ENCODE measurements around the gene PRKAA2. TPM values are rescaled to one million over a fixed set of nuclear protein-coding genes. Genes with fewer than 3 reads are reported as not detected.

The PRKAA2 gene
- polyA plus RNA-seq, 3 donors: not detected

DNA sequence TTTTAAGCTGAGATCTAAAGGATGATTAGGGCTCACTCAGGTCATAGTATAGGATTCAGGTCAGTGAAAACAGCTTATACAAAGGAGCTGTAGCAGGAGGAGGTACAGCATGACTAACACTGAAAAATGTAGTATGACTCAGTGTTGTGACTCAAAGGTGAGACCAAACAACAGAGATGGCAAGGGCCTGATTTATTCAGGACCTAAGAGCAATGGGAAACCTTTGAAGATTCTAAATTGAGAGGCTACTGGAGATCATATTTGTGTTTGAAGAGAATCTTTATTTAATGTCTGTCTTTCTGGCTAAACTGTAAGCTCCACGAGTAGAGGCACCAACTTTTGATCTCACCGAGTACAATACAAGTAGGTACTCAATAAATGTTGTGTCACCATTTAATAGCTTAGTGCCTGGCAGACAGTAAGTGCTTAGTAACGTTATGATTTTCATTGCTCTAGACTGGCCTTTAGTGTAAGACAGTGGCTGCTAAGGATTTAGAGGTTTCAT lies 43.5 kb downstream of the PRKAA2 start:
- no peak for DNase-seq
- H3K9ac ChIP-seq (ENCODE audit: insufficient read depth, low read length, poor library complexity, severe bottlenecking): no peak overlapping the region
- no peaks in the 10 kb centered on the region for H3K27me3 ChIP-seq (ENCODE audit: control insufficient read depth in 2 of 2, insufficient read depth in 2 of 2, low read length in 2 of 2)
- H3K4me2 ChIP-seq (replicated peaks; ENCODE audit: extremely low read depth, low read length, poor library complexity, severe bottlenecking): no peak overlapping the region
- no peaks in the 10 kb centered on the region for H3K36me3 Mint-ChIP-seq
- H3K9me3 Mint-ChIP-seq: peaks cover 0 to 2% (median 0%) of the 10 kb centered on the region in 7 donors
- no peaks in the 10 kb centered on the region for H4K20me1 ChIP-seq (ENCODE audit: insufficient read depth, low read length)
- H3K27me3 Mint-ChIP-seq (ENCODE audit: low read depth in 3 of 3): peaks cover 0 to 1% (median 0%) of the 10 kb centered on the region in 3 donors
- no peak overlapping the region for H3K27ac ChIP-seq (ENCODE audit: low read depth in 1 of 2, low read length in 2 of 2)
- TF ChIP-seq, protein P1, sequence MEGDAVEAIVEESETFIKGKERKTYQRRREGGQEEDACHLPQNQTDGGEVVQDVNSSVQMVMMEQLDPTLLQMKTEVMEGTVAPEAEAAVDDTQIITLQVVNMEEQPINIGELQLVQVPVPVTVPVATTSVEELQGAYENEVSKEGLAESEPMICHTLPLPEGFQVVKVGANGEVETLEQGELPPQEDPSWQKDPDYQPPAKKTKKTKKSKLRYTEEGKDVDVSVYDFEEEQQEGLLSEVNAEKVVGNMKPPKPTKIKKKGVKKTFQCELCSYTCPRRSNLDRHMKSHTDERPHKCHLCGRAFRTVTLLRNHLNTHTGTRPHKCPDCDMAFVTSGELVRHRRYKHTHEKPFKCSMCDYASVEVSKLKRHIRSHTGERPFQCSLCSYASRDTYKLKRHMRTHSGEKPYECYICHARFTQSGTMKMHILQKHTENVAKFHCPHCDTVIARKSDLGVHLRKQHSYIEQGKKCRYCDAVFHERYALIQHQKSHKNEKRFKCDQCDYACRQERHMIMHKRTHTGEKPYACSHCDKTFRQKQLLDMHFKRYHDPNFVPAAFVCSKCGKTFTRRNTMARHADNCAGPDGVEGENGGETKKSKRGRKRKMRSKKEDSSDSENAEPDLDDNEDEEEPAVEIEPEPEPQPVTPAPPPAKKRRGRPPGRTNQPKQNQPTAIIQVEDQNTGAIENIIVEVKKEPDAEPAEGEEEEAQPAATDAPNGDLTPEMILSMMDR (IDR thresholded peaks at IDR 0.05): no peak
- no peak overlapping the region for H3K4me3 Mint-ChIP-seq
- no peaks in the 10 kb centered on the region for H3K36me3 ChIP-seq (replicated peaks in 1 of 2; ENCODE audit: control insufficient read depth in 1 of 2, insufficient read depth in 2 of 2, low read length in 2 of 2)
- no peaks in the 10 kb centered on the region for H3K4me1 ChIP-seq (ENCODE audit: control insufficient read depth in 1 of 2, insufficient read depth in 2 of 2, low read length in 2 of 2)
- H3K4me3 ChIP-seq (replicated peaks in 1 of 3; ENCODE audit: low read depth in 2 of 3, low read length in 3 of 3): no peak overlapping the region
- WGBS (ENCODE audit: insufficient coverage): 94% methylated on average over 3 of the region's 3 CpGs
- intact Hi-C loops (cut with micrococcal nuclease): no loop called here
- no peaks in the 10 kb centered on the region for H3K4me1 Mint-ChIP-seq
- H2AFZ ChIP-seq (ENCODE audit: insufficient read depth, low read depth, low read length, poor library complexity, severe bottlenecking): no peak overlapping the region
- no peaks in the 10 kb centered on the region for H3K9me3 ChIP-seq (replicated peaks in 1 of 2; ENCODE audit: control insufficient read depth in 1 of 2, insufficient read depth in 1 of 2, low read length in 2 of 2)
- no peaks in the 10 kb centered on the region for H3K79me2 ChIP-seq (ENCODE audit: insufficient read depth, low read length)
- H3K27ac Mint-ChIP-seq: no peak overlapping the region

DNA sequence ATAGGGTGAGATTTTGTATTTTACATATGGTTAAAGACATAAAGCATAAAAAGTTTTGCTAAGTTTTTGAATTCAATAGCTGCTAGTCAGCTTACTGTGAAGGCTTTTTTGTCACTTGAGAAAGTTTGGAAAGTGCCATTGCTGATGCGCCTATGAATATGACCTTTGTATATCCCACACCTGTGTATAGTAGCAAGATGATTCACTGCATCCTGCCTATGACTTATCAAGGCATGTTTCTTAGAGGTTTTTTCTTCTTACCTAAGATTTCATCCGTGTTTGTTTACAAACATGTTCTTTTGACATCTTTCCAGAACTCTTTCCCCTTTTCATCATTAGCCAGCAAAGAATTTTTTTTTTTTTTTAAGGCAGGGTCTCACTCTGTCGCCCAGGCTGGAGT lies 51.5 kb downstream of the PRKAA2 start:
- H3K27me3 ChIP-seq (ENCODE audit: control insufficient read depth in 2 of 2, insufficient read depth in 2 of 2, low read length in 2 of 2): no peaks in the 10 kb centered on the region
- DNase-seq: no peak
- TF ChIP-seq, protein P1 (IDR thresholded peaks at IDR 0.05): no peak
- no peaks in the 10 kb centered on the region for H3K4me1 ChIP-seq (ENCODE audit: control insufficient read depth in 1 of 2, insufficient read depth in 2 of 2, low read length in 2 of 2)
- H3K9me3 ChIP-seq (replicated peaks in 1 of 2; ENCODE audit: control insufficient read depth in 1 of 2, insufficient read depth in 1 of 2, low read length in 2 of 2): no peaks in the 10 kb centered on the region
- H3K79me2 ChIP-seq (ENCODE audit: insufficient read depth, low read length): no peaks in the 10 kb centered on the region
- Mint-ChIP-seq H3K9me3 (peaks cover 0 to 8% (median 0%) of the 10 kb centered on the region in 7 donors), H3K4me1 (no peaks in the 10 kb centered on the region), H3K27ac (no peak overlapping the region), H3K4me3 (no peak overlapping the region), H3K27me3 (ENCODE audit: low read depth in 3 of 3) (no peaks in the 10 kb centered on the region), H3K36me3 (no peaks in the 10 kb centered on the region)
- WGBS (ENCODE audit: insufficient coverage): no CpG with 5 or more reads among the region's 3 CpGs
- no peaks in the 10 kb centered on the region for H3K36me3 ChIP-seq (replicated peaks in 1 of 2; ENCODE audit: control insufficient read depth in 1 of 2, insufficient read depth in 2 of 2, low read length in 2 of 2)
- H3K4me2 ChIP-seq (replicated peaks; ENCODE audit: extremely low read depth, low read length, poor library complexity, severe bottlenecking): no peak overlapping the region
- no peak overlapping the region for H3K4me3 ChIP-seq (replicated peaks in 1 of 3; ENCODE audit: low read depth in 2 of 3, low read length in 3 of 3)
- H3K9ac ChIP-seq (ENCODE audit: insufficient read depth, low read length, poor library complexity, severe bottlenecking): no peak overlapping the region
- no peak overlapping the region for H2AFZ ChIP-seq (ENCODE audit: insufficient read depth, low read depth, low read length, poor library complexity, severe bottlenecking)
- intact Hi-C loops (cut with micrococcal nuclease): no loop called here
- H3K27ac ChIP-seq (ENCODE audit: low read depth in 1 of 2, low read length in 2 of 2): no peak overlapping the region
- no peaks in the 10 kb centered on the region for H4K20me1 ChIP-seq (ENCODE audit: insufficient read depth, low read length)
